OCI-LY1 (cell line): ENCODE data around the gene THEMIS2.
"Not testable (repeated sequence)": the region's sequence is repeated elsewhere in the genome, so short reads cannot be mapped to it uniquely, and the experiment has no call there.

ENCODE experiments used
- H2AFZ ChIP-seq: fragments of 200-600 bp; sonication (generic), shearing (Covaris generic); 2 replicates; pipeline ENCODE4 v1.6.0; 2014; ENCODE audit warnings: antibody characterized with exemption, mild to moderate bottlenecking, low read length
- H3F3A ChIP-seq: fragments of 200-600 bp; sonication (generic), shearing (Covaris generic); 2 replicates; pipeline ENCODE4 v1.6.0; 2014; ENCODE audit warnings: mild to moderate bottlenecking, antibody characterized with exemption, low read length, moderate library complexity; ENCODE audit not compliant: insufficient read depth
- H3K27ac ChIP-seq: fragments of 200-600 bp; sonication (generic); 2 replicates; pipeline ENCODE4 v1.5.1; 2014; ENCODE audit warnings: low read length, mixed run types, mild to moderate bottlenecking, low read depth; ENCODE audit not compliant: poor library complexity, severe bottlenecking
- H3K27me3 ChIP-seq: fragments of 200-600 bp; sonication (generic); 2 replicates; pipeline ENCODE4 v1.6.0; 2014; ENCODE audit warnings: antibody characterized with exemption, mild to moderate bottlenecking, low read length, moderate library complexity; ENCODE audit not compliant: insufficient read depth
- H3K36me3 ChIP-seq: fragments of 200-600 bp; sonication (generic); 2 replicates; pipeline ENCODE4 v1.6.1; 2014; ENCODE audit warnings: mild to moderate bottlenecking, antibody characterized with exemption, low read length, moderate library complexity, mixed read lengths; ENCODE audit not compliant: insufficient read depth
- H3K4me1 ChIP-seq: fragments of 200-600 bp; sonication (generic); 2 replicates; pipeline ENCODE4 v1.5.1; 2014; ENCODE audit warnings: mild to moderate bottlenecking, low read length, moderate library complexity; ENCODE audit not compliant: insufficient read depth, severe bottlenecking
- H3K4me2 ChIP-seq: fragments of 200-600 bp; sonication (generic), shearing (Covaris generic); 2 replicates; pipeline ENCODE4 v1.6.1; 2014; ENCODE audit warnings: low read length
- H3K4me3 ChIP-seq: fragments of 200-600 bp; sonication (generic); 2 replicates; pipeline ENCODE4 v1.5.1; 2014; ENCODE audit warnings: low read length, low read depth, mild to moderate bottlenecking, mixed read lengths; ENCODE audit not compliant: poor library complexity, severe bottlenecking
- H3K79me2 ChIP-seq: fragments of 200-600 bp; shearing (Covaris generic); 2 replicates; pipeline ENCODE4 v1.6.1; 2016; ENCODE audit warnings: mixed run types, low read length, mixed read lengths; ENCODE audit not compliant: insufficient read depth
- H3K9ac ChIP-seq: fragments of 200-600 bp; sonication (generic), shearing (Covaris generic); 2 replicates; pipeline ENCODE4 v1.6.1; 2014; ENCODE audit warnings: mild to moderate bottlenecking, low read length, mixed read lengths
- H3K9me2 ChIP-seq: fragments of 200-600 bp; sonication (generic), shearing (Covaris generic); 2 replicates; pipeline ENCODE4 v1.6.1; 2014; ENCODE audit warnings: low read depth, mild to moderate bottlenecking, low read length, mixed read lengths
- H3K9me3 ChIP-seq: fragments of 200-600 bp; shearing (Covaris generic); 2 replicates; pipeline ENCODE4 v1.6.1; 2014; ENCODE audit warnings: low read length, mixed read lengths
- H4K20me1 ChIP-seq: fragments of 200-600 bp; sonication (generic), shearing (Covaris generic); 2 replicates; pipeline ENCODE4 v1.6.0; 2016; ENCODE audit warnings: mild to moderate bottlenecking, low read length; ENCODE audit not compliant: insufficient read depth
- CTCF ChIP-seq: fragments of 200-600 bp; sonication (generic), shearing (Covaris generic); IDR thresholded peaks from 2 replicates; pipeline ENCODE4 v1.5.1; 2017; ENCODE audit warnings: mild to moderate bottlenecking, antibody characterized with exemption, low read length, moderate library complexity, mixed read lengths
- EZH2 ChIP-seq: fragments of 200-600 bp; sonication (generic), shearing (Covaris generic); IDR thresholded peaks from 2 replicates; pipeline ENCODE4 v1.8.0; 2017; ENCODE audit warnings: borderline replicate concordance, mixed run types, mild to moderate bottlenecking, antibody characterized with exemption, low read length, moderate library complexity, mixed read lengths

Gene THEMIS2

GRCh38 chr1:27868932-27869718 lies 3.2 kb upstream of the THEMIS2 start:
- H3K9ac ChIP-seq: peak overlapping the region; percentile 24; the same call in 1 of the 2 replicates
- peaks cover 52% of the 10 kb centered on the region for H3K4me1 ChIP-seq
- H2AFZ ChIP-seq: no peak overlapping the region
- H4K20me1 ChIP-seq: no peaks in the 10 kb centered on the region
- no peaks in the 10 kb centered on the region for H3F3A ChIP-seq
- H3K79me2 ChIP-seq: no peaks in the 10 kb centered on the region
- H3K36me3 ChIP-seq: no peaks in the 10 kb centered on the region
- H3K4me3 ChIP-seq: peak overlapping the region; percentile 40
- no peak for TF ChIP-seq CTCF
- no peak for TF ChIP-seq EZH2
- H3K27ac ChIP-seq: peak overlapping the region; percentile 70
- H3K9me3 ChIP-seq: no peaks in the 10 kb centered on the region
- peak overlapping the region; percentile 61 for H3K4me2 ChIP-seq
- no peaks in the 10 kb centered on the region for H3K9me2 ChIP-seq
- no peaks in the 10 kb centered on the region for H3K27me3 ChIP-seq

- H3K9ac ChIP-seq: peak overlapping the region; percentile 24; the same call in 1 of the 2 replicates
- no peaks in the 10 kb centered on the region for H3K9me3 ChIP-seq
- H4K20me1 ChIP-seq: no peaks in the 10 kb centered on the region
- H3K27me3 ChIP-seq: no peaks in the 10 kb centered on the region
- peak overlapping the region; percentile 40 for H3K4me3 ChIP-seq
- H3K79me2 ChIP-seq: no peaks in the 10 kb centered on the region
- no peaks in the 10 kb centered on the region for H3K36me3 ChIP-seq
- TF ChIP-seq CTCF: no peak
- H3K4me2 ChIP-seq: peak overlapping the region; percentile 61; the same call in 1 of the 2 replicates
- H3F3A ChIP-seq: no peaks in the 10 kb centered on the region
- H3K4me1 ChIP-seq: peaks cover 52% of the 10 kb centered on the region
- H2AFZ ChIP-seq: no peak overlapping the region
- no peaks in the 10 kb centered on the region for H3K9me2 ChIP-seq
- H3K27ac ChIP-seq: peak overlapping the region; percentile 70
Observed at GRCh38 chr1:27869719-27870085, 2.6 kb upstream of the THEMIS2 start.

GRCh38 chr1:27871076-27871475 lies 1.3 kb upstream of the THEMIS2 start:
- H3K27ac ChIP-seq, H3K4me2 ChIP-seq, H3K9me3 ChIP-seq, H2AFZ ChIP-seq, H3K9ac ChIP-seq, H3K36me3 ChIP-seq, H3K4me3 ChIP-seq, H3K9me2 ChIP-seq, H3F3A ChIP-seq, H4K20me1 ChIP-seq, H3K27me3 ChIP-seq, H3K79me2 ChIP-seq: not testable (repeated sequence)
- H3K4me1 ChIP-seq: peaks cover 64% of the 10 kb centered on the region
